ENCODE data around the gene NPHP4.

NPHP4 gene

GRCh38 chr1:6001992-6002576, 9.9 kb upstream of the NPHP4 start:
- no peak for TF ChIP-seq CTCF (IDR thresholded peaks at IDR 0.05; ENCODE audit: control extremely low read depth, extremely low read depth, low read depth, missing control alignments)
- ChIA-PET POLR2A (no interaction called here), CTCF (interaction anchor here (0.8 to 2.2 kb wide), 4 partner anchors 9 to 32 kb away, joined by 3 to 11 read pairs (median 4); partner anchors contain the start of gene NPHP4)
- DNase-seq (ENCODE audit: extremely low spot score), result no peak

GRCh38 chr1:6000444-6001288, 8.4 kb upstream of the NPHP4 start:
- no peak for DNase-seq (ENCODE audit: extremely low spot score)
- no peak for TF ChIP-seq CTCF (IDR thresholded peaks at IDR 0.05; ENCODE audit: control extremely low read depth, extremely low read depth, low read depth, missing control alignments)
- CTCF ChIA-PET, result no interaction called here
- POLR2A ChIA-PET, result no interaction called here

GRCh38 chr1:5999711-6000443, 7.7 kb upstream of the NPHP4 start:
- no peak for TF ChIP-seq CTCF (IDR thresholded peaks at IDR 0.05; ENCODE audit: control extremely low read depth, extremely low read depth, low read depth, missing control alignments)
- POLR2A ChIA-PET, result no interaction called here
- CTCF ChIA-PET, result no interaction called here
- DNase-seq (ENCODE audit: extremely low spot score), result no peak

GRCh38 chr1:5998906-5999301, 6.7 kb upstream of the NPHP4 start:
- CTCF ChIA-PET, result no interaction called here
- POLR2A ChIA-PET, result no interaction called here
- TF ChIP-seq CTCF (IDR thresholded peaks at IDR 0.05; ENCODE audit: control extremely low read depth, extremely low read depth, low read depth, missing control alignments), result no peak
- DNase-seq (ENCODE audit: extremely low spot score), result no peak

- TF ChIP-seq CTCF (IDR thresholded peaks at IDR 0.05; ENCODE audit: control extremely low read depth, extremely low read depth, low read depth, missing control alignments), result no peak
- ChIA-PET CTCF (no interaction called here), POLR2A (no interaction called here)
- DNase-seq (ENCODE audit: extremely low spot score), result no peak
Measured at GRCh38 chr1:5998051-5998905, 6.1 kb upstream of the NPHP4 start.

GRCh38 chr1:5997316-5997715, 5.1 kb upstream of the NPHP4 start:
- POLR2A ChIA-PET, result interaction anchor here (0.8 kb wide), 1 partner anchor 209 kb away, joined by 3 read pairs; the partner anchor contains the start of gene RNF207
- CTCF ChIA-PET, result no interaction called here
- no peak for DNase-seq (ENCODE audit: extremely low spot score)
- TF ChIP-seq CTCF (IDR thresholded peaks at IDR 0.05; ENCODE audit: control extremely low read depth, extremely low read depth, low read depth, missing control alignments), result no peak

Data from GM10248 (cell line).